HG02885 (cell line): ENCODE measurements around the gene DIAPH2.
A peak's percentile ranks its signal among the peaks of the same experiment; 100 is the strongest.

ENCODE experiments used
- ATAC-seq: cut with Tn5 transposase; IDR thresholded peaks from one replicate; pipeline ENCODE4 v1.9.1; 2021; ENCODE audit warnings: mild to moderate bottlenecking; ENCODE audit not compliant: unreplicated experiment, poor library complexity

DIAPH2 gene

GRCh38 chrX:97132664-97133415, 448.2 kb downstream of the DIAPH2 start:
- peak; percentile 60 for ATAC-seq

- ATAC-seq, result no peak
These were observed 461.3 kb downstream of the DIAPH2 start for GRCh38 chrX:97145934-97146333.

GRCh38 chrX:97155816-97156215, 471.2 kb downstream of the DIAPH2 start:
- no peak for ATAC-seq

GRCh38 chrX:97158269-97158668, 473.6 kb downstream of the DIAPH2 start:
- ATAC-seq, result no peak

- no peak for ATAC-seq
These were observed 475.5 kb downstream of the DIAPH2 start for GRCh38 chrX:97159916-97160800.

GRCh38 chrX:97167333-97167732, 482.7 kb downstream of the DIAPH2 start:
- peak; percentile 68 for ATAC-seq

- peak; percentile 74 for ATAC-seq
These were observed 484.0 kb downstream of the DIAPH2 start for GRCh38 chrX:97168646-97169045.

GRCh38 chrX:97175147-97175546, 490.5 kb downstream of the DIAPH2 start:
- no peak for ATAC-seq

GRCh38 chrX:97189668-97190067, 505.0 kb downstream of the DIAPH2 start:
- ATAC-seq, result no peak

GRCh38 chrX:97199501-97199900, 514.9 kb downstream of the DIAPH2 start:
- no peak for ATAC-seq

GRCh38 chrX:97200454-97200853, 515.8 kb downstream of the DIAPH2 start:
- ATAC-seq, result no peak

GRCh38 chrX:97210501-97210900, 525.9 kb downstream of the DIAPH2 start:
- ATAC-seq, result no peak

- ATAC-seq, result no peak
These were observed 526.4 kb downstream of the DIAPH2 start for GRCh38 chrX:97211070-97211469.

- no peak for ATAC-seq
These were observed 530.5 kb downstream of the DIAPH2 start for GRCh38 chrX:97215186-97215585.

- no peak for ATAC-seq
These were observed 539.5 kb downstream of the DIAPH2 start for GRCh38 chrX:97224148-97224547.

- no peak for ATAC-seq
These were observed 544.7 kb downstream of the DIAPH2 start for GRCh38 chrX:97229318-97229717.

GRCh38 chrX:97230948-97231347, 546.3 kb downstream of the DIAPH2 start:
- ATAC-seq, result no peak

GRCh38 chrX:97234471-97235081, 549.9 kb downstream of the DIAPH2 start:
- ATAC-seq, result peak; percentile 100

GRCh38 chrX:97238632-97239031, 554.0 kb downstream of the DIAPH2 start:
- ATAC-seq, result no peak

GRCh38 chrX:97252111-97252510, 567.5 kb downstream of the DIAPH2 start:
- ATAC-seq, result no peak

- ATAC-seq, result no peak
These were observed 576.0 kb downstream of the DIAPH2 start for GRCh38 chrX:97260679-97261078.
